H9 (cell line): Measurements from ENCODE around the gene LTA4H. TPM values are rescaled to one million over a fixed set of nuclear protein-coding genes. Genes with fewer than 3 reads are reported as not detected.

Experiments used
- DNase-seq: peaks from one replicate; pipeline ENCODE4 v3.0.0-alpha.2; 2017
- H2AFZ ChIP-seq: one replicate; pipeline ENCODE4 v1.6.1; 2013; ENCODE audit warnings: mild to moderate bottlenecking, low read length, control low read depth, moderate library complexity
- H2AK5ac ChIP-seq: 2 replicates; pipeline ENCODE4 v1.6.1; 2013; ENCODE audit warnings: low read length, control low read depth, mixed read lengths; ENCODE audit not compliant: insufficient read length
- H2BK120ac ChIP-seq: one replicate; pipeline ENCODE4 v1.6.1; 2013; ENCODE audit warnings: low read depth, mild to moderate bottlenecking, low read length, control low read depth, inconsistent platforms; ENCODE audit not compliant: poor library complexity, severe bottlenecking
- H2BK12ac ChIP-seq: 2 replicates; pipeline ENCODE4 v1.6.1; 2013; ENCODE audit warnings: low read length, control low read depth, mixed read lengths, low read depth; ENCODE audit not compliant: insufficient read length
- H2BK15ac ChIP-seq: 2 replicates; pipeline ENCODE4 v1.6.1; 2013; ENCODE audit warnings: low read depth, low read length, control low read depth
- H2BK20ac ChIP-seq: one replicate; pipeline ENCODE4 v1.6.1; 2013; ENCODE audit warnings: low read depth, mild to moderate bottlenecking, low read length, control low read depth, inconsistent platforms; ENCODE audit not compliant: poor library complexity, severe bottlenecking
- H2BK5ac ChIP-seq: 2 replicates; pipeline ENCODE4 v1.6.1; 2013; ENCODE audit warnings: low read length, control low read depth, mixed read lengths; ENCODE audit not compliant: insufficient read length
- H3K14ac ChIP-seq: 2 replicates; pipeline ENCODE4 v1.6.1; 2013; ENCODE audit warnings: low read length, control low read depth; ENCODE audit not compliant: insufficient read depth
- H3K18ac ChIP-seq: 2 replicates; pipeline ENCODE4 v1.6.1; 2013; ENCODE audit warnings: low read depth, mild to moderate bottlenecking, mixed read lengths, low read length, control low read depth; ENCODE audit not compliant: insufficient read length
- H3K23ac ChIP-seq: 2 replicates; pipeline ENCODE4 v1.6.1; 2013; ENCODE audit warnings: low read length, control low read depth, mixed read lengths, low read depth; ENCODE audit not compliant: insufficient read length
- H3K23me2 ChIP-seq: 2 replicates; pipeline ENCODE4 v1.6.1; 2013; ENCODE audit warnings: low read depth, mild to moderate bottlenecking, mixed read lengths, low read length, control low read depth; ENCODE audit not compliant: insufficient read length, poor library complexity, severe bottlenecking
- H3K27ac ChIP-seq: 2 replicates; pipeline ENCODE4 v1.5.1; 2013; ENCODE audit warnings: low read length, control low read depth, mixed read lengths, low read depth; ENCODE audit not compliant: insufficient read length
- H3K27me3 ChIP-seq: 2 replicates; pipeline ENCODE4 v1.6.1; 2013; ENCODE audit warnings: low read length, control low read depth, inconsistent platforms; ENCODE audit not compliant: insufficient read depth
- H3K4ac ChIP-seq: 2 replicates; pipeline ENCODE4 v1.6.1; 2013; ENCODE audit warnings: low read depth, mild to moderate bottlenecking, control low read depth, inconsistent platforms, low read length, moderate library complexity
- H3K4me1 ChIP-seq: 2 replicates; pipeline ENCODE4 v1.6.1; 2013; ENCODE audit warnings: low read length, control low read depth, inconsistent platforms; ENCODE audit not compliant: insufficient read depth
- H3K4me2 ChIP-seq: 2 replicates; pipeline ENCODE4 v1.6.1; 2013; ENCODE audit warnings: low read length, control low read depth, mixed read lengths; ENCODE audit not compliant: insufficient read length, insufficient read depth
- H3K56ac ChIP-seq: 2 replicates; pipeline ENCODE4 v1.6.1; 2013; ENCODE audit warnings: low read depth, mild to moderate bottlenecking, mixed read lengths, low read length, control low read depth; ENCODE audit not compliant: insufficient read length
- H3K79me1 ChIP-seq: 2 replicates; pipeline ENCODE4 v1.6.1; 2013; ENCODE audit warnings: low read depth, mild to moderate bottlenecking, moderate library complexity, low read length, control low read depth, inconsistent platforms; ENCODE audit not compliant: insufficient read depth, poor library complexity, severe bottlenecking
- H3K79me2 ChIP-seq: 2 replicates; pipeline ENCODE4 v1.6.1; 2013; ENCODE audit warnings: low read length, control low read depth, inconsistent platforms; ENCODE audit not compliant: insufficient read depth
- H3K9ac ChIP-seq: 2 replicates; pipeline ENCODE4 v1.6.1; 2013; ENCODE audit warnings: low read length, control low read depth, mixed read lengths; ENCODE audit not compliant: insufficient read length; ENCODE audit errors: extremely low read depth
- H3K9me3 ChIP-seq: one replicate; pipeline ENCODE4 v1.6.1; 2013; ENCODE audit warnings: low read depth, low read length, inconsistent platforms; ENCODE audit not compliant: control insufficient read depth
- H3T11ph ChIP-seq: one replicate; pipeline ENCODE4 v1.6.1; 2013; ENCODE audit warnings: mild to moderate bottlenecking, low read length, control low read depth, inconsistent platforms
- H4K20me1 ChIP-seq: one replicate; pipeline ENCODE4 v1.6.1; 2013; ENCODE audit not compliant: control insufficient read depth, insufficient read length, insufficient read depth
- H4K5ac ChIP-seq: 2 replicates; pipeline ENCODE4 v1.6.1; 2013; ENCODE audit warnings: low read depth, mild to moderate bottlenecking, mixed read lengths, low read length, control low read depth; ENCODE audit not compliant: insufficient read length
- H4K8ac ChIP-seq: replicated peaks from 2 replicates; pipeline ENCODE4 v1.6.1; 2013; ENCODE audit warnings: low read length, control low read depth, mixed read lengths, low read depth; ENCODE audit not compliant: insufficient read length
- H4K91ac ChIP-seq: 2 replicates; pipeline ENCODE4 v1.6.1; 2013; ENCODE audit warnings: low read depth, mild to moderate bottlenecking, moderate library complexity, mixed read lengths, low read length, control low read depth; ENCODE audit not compliant: insufficient read length
- H3K27ac Mint-ChIP-seq, 3 experiments: 2 replicates in 2 of 3; 3 replicates in 1 of 3; pipeline ENCODE4 v1.8.0; 2020 to 2021; ENCODE audit warnings: mixed read lengths in 3 of 3, mild to moderate bottlenecking in 1 of 3, moderate library complexity in 1 of 3
- H3K27me3 Mint-ChIP-seq: 2 replicates; pipeline ENCODE4 v1.8.0; 2021; ENCODE audit warnings: low read depth, mild to moderate bottlenecking, moderate library complexity, mixed read lengths
- H3K36me3 Mint-ChIP-seq, 3 experiments: 2 replicates in 2 of 3; 3 replicates in 1 of 3; pipeline ENCODE4 v1.8.0; 2020 to 2021; ENCODE audit warnings: low read depth in 3 of 3, mixed read lengths in 3 of 3; ENCODE audit not compliant: insufficient read depth in 1 of 3
- H3K4me1 Mint-ChIP-seq, 2 experiments: 2 replicates each; pipeline ENCODE4 v1.8.0; 2020; ENCODE audit warnings: mixed read lengths in 2 of 2
- H3K4me3 Mint-ChIP-seq, 2 experiments: 2 replicates in 1 of 2; 3 replicates in 1 of 2; pipeline ENCODE4 v1.8.0; 2020 to 2021; ENCODE audit warnings: mild to moderate bottlenecking in 2 of 2, mixed read lengths in 2 of 2, moderate library complexity in 1 of 2
- H3K9me3 Mint-ChIP-seq, 2 experiments: 2 replicates in 1 of 2; 3 replicates in 1 of 2; pipeline ENCODE4 v1.8.0; 2020; ENCODE audit warnings: mild to moderate bottlenecking in 2 of 2, mixed read lengths in 2 of 2, moderate library complexity in 1 of 2
- CTCF ChIP-seq: fragments of 200-600 bp; sonication (generic); conservative IDR thresholded peaks from 3 replicates; pipeline ENCODE4 v1.8.0; 2021; ENCODE audit warnings: antibody characterized with exemption, mild to moderate bottlenecking
- WGBS: extraction: QIAGEN DNeasy Blood & Tissue Kit; methylation state at CpG from one replicate; pipeline ENCODE4 v1.1.7; 2013; ENCODE audit warnings: missing lambda C conversion rate, low lambda C conversion rate, mixed read lengths; ENCODE audit not compliant: insufficient read length; ENCODE audit errors: extremely low coverage; 5-methylcytosine and 5-hydroxymethylcytosine counted together
- total RNA-seq: library from RNA; stranded (reverse); gene quantifications from 2 replicates; pipeline ENCODE4 v1.2.1, GENCODE V29; 2021

LTA4H gene
- total RNA-seq, 1 experiment from 2014 or later = 144 TPM

- Histone ChIP-seq H3T11ph (no peak overlapping the region), H2BK120ac (no peak overlapping the region), H4K20me1 (no peaks in the 10 kb centered on the region), H2BK12ac (no peak overlapping the region), H3K9ac (no peak overlapping the region), H2AK5ac (no peak overlapping the region), H4K91ac (no peak overlapping the region), H3K56ac (no peak overlapping the region), H3K27me3 (no peaks in the 10 kb centered on the region), H3K27ac (no peak overlapping the region), H3K79me2 (no peaks in the 10 kb centered on the region), H3K79me1 (no peaks in the 10 kb centered on the region), H2BK15ac (no peak overlapping the region), H2AFZ (no peak overlapping the region), H3K18ac (no peak overlapping the region), H3K23me2 (no peaks in the 10 kb centered on the region), H3K14ac (no peak overlapping the region), H3K4me2 (no peak overlapping the region), H3K9me3 (no peaks in the 10 kb centered on the region), H3K4me1 (no peaks in the 10 kb centered on the region), H4K5ac (no peak overlapping the region), H3K4ac (no peak overlapping the region), H2BK20ac (no peak overlapping the region), H2BK5ac (no peak overlapping the region), H4K8ac (no peak overlapping the region), H3K23ac (no peak overlapping the region)
- H3K4me3 Mint-ChIP-seq = no peak overlapping the region
- no peaks in the 10 kb centered on the region for H3K27me3 Mint-ChIP-seq
- H3K27ac Mint-ChIP-seq = no peak overlapping the region
- no peaks in the 10 kb centered on the region for H3K9me3 Mint-ChIP-seq
- H3K36me3 Mint-ChIP-seq = peaks cover 27 to 78% (median 72%) of the 10 kb centered on the region in 3 experiments; a peak in 6 of 7 replicates
- TF ChIP-seq CTCF = no peak
- H3K4me1 Mint-ChIP-seq = no peaks in the 10 kb centered on the region
- no peak for DNase-seq
- WGBS = no CpG with 5 or more reads among the region's 3 CpGs
These were observed 20.3 kb downstream of the LTA4H start for GRCh38 chr12:96014943-96015599.
